GM03348 (cell line): ENCODE results near the gene TTC28.

Experiments
- DNase-seq: peaks from one replicate; pipeline ENCODE4 v3.0.0; 2012; ENCODE audit warnings: low spot score

TTC28 gene

GRCh38 chr22:28001171-28001835 lies 678.3 kb downstream of the TTC28 start:
- DNase-seq: no peak

GRCh38 chr22:28000361-28000760 lies 679.3 kb downstream of the TTC28 start:
- no peak for DNase-seq

DNA sequence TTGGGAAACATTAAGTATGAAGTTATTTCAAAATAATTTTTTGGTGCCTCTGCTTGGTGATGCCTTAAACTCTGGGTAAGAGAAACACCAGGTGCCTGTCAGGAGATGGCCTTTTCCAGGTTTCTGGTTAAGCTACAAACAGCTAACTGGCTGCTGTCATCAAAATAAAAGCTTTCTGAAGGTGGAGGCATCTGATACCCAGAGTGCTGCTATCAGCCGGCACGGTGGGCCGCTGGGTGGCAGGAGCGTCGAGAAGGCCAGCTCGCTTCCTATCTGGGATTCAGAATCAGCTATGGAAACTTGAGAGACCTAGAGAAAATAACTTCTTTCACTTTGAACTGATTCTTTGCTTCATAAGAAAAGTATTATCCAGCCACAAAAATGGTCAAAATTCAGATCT lies 679.8 kb downstream of the TTC28 start:
- no peak for DNase-seq

DNA sequence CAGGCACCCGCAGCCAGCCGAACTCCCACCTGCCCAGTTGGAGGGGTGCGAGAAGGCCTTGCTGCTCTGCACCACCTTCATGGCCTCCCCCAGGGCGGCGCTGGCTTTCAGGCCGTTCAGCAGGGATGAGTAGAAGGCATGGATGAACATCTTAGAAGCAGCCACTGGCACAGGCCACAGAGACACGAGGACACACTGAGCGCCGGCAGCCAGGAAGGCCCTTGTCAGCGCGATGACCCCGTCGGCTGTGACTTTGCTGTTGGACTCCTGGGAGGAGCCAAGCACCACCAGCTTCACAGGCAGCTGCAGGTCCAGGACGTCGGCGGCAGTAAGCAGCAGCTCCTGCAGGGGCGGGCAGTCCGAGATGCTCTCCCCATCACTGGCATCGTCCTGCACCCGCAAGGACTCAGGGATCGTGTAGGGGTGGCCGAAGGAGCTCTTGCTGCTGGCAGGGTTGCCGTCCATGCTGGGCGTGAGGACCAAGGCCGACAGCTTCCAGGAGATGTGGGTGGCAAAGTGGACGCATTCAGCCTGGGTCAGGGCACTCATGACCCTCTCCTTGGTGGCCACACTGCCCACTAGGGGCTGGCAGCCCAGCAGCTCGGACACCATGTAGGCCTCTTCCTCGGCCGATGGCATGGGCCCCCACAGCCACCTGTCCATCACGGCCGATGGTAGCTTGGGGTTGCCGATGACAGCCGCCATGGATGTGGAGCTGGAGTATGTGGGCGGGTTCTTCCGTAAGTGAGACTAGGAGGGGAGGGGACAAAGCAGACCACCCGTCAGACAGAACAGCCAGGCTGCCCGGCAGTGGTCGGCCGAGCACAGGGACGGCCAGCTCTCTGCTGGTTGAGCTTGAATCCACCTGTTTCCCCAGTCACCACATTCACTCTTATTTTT lies 680.9 kb downstream of the TTC28 start:
- no peak for DNase-seq

- no peak for DNase-seq
These were observed 682.1 kb downstream of the TTC28 start for GRCh38 chr22:27997538-27997937.

DNA sequence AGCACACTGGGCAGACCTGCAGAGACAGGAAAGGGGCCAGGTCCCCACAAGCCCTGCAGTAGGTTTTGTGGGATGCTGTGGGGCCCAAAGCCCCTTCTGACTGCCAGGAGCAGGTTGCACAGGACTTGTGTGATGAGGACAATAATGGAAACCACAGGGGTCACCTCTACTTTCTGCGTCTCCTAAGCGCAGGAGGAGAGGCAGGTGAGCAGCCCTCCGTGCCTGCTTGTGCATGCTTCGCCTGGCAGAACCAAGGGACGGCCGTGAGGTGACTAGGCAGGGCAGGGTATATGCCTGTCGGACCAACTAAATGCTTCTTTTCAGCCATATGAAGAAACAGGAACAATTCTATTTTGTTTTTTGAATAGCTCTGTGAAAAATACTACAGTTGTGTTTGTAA lies 682.7 kb downstream of the TTC28 start:
- DNase-seq: no peak

DNA sequence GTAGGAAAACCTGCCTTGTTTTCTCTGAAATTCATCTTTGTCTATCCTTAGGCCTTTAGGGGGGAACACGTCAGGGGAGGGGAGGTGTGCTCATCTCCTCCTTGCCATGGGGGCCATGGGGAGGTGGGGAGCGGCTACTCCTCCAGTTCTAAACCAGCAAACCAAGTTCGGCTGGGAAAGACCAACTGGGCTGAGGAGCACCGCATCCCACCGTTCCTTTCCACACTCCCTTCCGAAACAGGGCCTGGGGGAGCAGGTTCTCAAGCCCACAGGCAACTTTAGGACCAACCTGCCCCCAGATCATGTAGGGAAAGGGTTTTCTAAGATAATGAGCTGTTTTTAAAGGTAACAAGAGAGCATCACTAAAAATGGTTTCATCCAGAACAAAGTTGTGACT lies 683.1 kb downstream of the TTC28 start:
- no peak for DNase-seq

GRCh38 chr22:27995801-27996528 lies 683.7 kb downstream of the TTC28 start:
- no peak for DNase-seq

DNA sequence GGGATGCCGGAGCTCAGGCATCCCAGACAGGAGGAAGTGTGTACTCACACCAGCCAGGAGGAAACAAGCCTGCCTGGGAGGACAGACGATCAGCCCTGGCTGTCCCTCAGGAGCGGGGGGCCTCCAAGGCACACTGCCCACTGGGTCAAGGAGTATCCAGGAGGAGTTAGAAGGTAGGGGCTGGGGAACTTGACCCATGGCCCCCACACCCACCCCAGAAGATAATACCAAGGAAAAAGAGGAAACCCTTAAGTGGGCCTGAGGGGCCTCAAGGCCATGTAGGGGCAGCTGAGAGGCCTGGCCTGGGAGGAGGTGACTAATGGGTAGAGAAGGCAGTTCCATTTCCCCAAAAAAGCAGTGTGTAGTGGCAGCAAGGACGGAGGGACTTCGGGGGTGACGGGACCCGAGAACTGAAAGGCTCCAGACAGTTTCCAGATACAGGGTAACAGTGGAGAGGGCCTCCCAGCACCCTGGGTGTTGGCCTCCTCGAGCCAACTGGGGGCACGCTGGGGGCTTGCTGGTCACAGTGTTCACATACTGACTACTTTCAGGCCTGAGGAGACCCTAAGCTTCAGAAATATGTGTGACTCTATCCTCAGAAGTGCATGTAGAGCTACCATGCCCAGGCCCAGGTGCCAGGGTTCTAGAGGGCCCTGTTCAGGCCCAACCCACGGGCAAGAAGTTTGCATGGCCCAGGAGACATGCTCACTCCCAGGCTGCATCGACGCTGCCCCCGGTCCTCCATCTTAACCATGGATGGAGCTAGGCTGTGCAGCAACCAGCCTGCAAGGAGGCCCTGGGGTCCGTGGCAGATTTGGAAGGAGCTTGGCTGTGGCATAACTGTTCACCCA lies 684.9 kb downstream of the TTC28 start:
- DNase-seq: no peak

GRCh38 chr22:27993774-27994350 lies 685.8 kb downstream of the TTC28 start:
- DNase-seq: no peak

DNA sequence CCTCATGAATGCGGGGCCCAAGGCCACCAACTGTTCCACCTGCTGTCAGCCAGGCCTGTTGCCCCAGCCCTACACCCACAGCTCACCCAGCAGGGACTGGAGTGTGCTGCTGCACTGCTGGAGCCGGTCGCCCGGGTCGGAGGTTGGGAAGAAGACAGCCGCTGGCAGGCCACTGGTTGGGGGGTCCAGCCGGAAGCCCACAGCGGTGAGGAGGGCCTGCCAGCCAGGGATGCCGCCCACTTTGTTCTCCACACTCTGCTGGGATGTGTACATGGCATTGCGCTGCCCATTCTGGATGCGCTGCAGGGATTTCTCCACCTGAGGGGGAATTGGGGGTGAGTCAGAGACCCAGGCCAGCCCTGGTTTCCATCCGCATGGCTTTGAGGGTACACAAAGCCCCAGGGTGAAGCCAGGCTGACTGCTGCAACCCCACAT lies 686.4 kb downstream of the TTC28 start:
- no peak for DNase-seq

DNA sequence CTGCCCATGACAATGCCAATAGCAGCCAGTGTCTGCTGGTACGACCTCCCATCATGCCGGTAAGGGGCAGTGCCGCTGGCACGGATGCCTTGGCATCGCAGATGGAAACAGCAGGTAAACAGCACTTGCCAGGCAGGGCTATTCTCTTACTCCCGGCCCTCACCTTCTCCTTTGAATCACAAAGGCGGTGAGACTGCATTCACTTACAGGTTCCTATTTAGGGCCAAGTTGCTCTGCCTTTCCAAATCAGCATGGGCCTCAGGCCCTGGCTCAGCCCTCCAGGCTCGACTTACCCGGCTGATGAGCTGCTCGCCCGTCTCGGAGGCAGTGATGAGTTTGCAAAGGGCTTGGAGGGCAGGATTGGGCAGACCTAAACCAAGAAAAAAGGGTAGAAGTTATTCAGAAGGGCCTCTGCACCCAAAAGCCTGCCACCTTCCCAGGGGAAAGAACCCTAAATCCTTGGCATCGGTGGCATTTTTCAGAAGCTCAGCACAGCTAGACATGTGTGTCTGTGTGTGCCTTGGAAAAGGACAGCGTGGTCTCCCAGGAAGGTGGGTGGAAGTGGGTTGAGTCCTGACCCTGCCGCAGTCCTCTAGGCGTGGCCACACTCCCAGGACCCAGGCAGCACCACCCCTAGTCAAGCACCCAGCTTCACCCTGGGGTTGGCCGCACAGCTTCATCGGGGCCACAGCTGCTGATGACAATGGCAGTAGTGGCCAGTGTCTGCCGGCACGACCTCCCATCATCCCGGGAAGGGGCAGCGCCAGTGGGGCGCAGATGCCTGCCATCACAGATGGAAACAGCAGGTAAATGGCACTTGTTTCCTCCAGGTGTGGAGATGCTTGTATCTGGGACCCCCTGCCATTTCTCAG lies 687.1 kb downstream of the TTC28 start:
- DNase-seq: no peak

GRCh38 chr22:27991586-27992293 lies 687.9 kb downstream of the TTC28 start:
- no peak for DNase-seq

DNA sequence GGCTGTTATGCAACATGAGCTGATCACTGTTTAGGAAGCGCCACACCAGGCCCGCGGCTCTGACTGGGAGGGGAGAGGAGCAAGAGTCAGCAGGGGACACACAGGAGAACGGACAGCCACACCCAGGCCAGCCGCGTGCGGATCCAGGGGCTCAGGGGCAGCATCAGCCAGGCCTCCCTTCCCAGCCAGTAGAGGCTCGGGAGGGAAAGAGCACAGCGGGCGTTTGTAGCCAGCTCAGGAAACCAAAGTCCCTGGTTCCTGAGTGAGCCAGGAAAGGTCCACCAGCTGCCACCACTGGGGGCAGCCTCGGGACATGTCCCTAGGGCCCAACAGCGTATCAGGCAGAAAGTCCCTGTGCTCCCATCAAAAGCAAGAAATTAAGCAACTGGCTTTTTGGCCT lies 688.8 kb downstream of the TTC28 start:
- DNase-seq: no peak

GRCh38 chr22:27990451-27990840 lies 689.2 kb downstream of the TTC28 start:
- no peak for DNase-seq

DNA sequence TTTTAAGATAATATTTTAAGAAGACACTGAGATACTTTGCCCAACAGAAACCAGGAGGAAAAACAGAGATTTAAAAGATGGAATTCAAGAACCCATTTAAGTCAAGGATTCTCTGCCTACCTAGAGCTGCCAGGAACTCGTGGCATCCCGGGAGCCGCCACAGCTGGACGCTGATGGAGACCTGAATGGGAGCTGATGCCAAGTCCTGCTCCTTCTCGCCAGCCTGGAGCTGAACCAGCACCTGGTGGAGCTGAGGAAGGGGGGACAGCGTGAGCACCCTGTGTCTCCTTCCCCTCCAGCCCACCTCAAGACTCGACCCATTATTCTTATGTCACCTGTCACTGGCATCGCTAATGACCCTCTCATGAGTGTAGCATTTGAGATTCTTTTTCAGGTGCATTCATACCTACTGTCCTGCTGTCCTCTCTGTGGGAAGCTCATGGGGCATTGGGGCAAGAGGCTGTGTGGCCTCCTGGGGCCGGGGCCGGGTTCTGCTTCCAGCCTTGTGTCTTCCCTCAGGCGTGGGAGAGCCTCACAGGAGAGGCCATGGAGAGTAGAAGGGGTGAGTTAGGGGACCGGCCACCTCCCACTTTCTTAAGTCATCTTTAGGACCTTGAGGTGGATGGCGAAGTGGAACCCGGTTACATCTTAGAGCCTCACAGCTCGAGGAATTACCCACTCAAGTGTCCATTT lies 689.7 kb downstream of the TTC28 start:
- DNase-seq: no peak

GRCh38 chr22:27988704-27989103 lies 690.9 kb downstream of the TTC28 start:
- no peak for DNase-seq

- DNase-seq: no peak
These were observed 692.1 kb downstream of the TTC28 start for GRCh38 chr22:27987557-27987956.

DNA sequence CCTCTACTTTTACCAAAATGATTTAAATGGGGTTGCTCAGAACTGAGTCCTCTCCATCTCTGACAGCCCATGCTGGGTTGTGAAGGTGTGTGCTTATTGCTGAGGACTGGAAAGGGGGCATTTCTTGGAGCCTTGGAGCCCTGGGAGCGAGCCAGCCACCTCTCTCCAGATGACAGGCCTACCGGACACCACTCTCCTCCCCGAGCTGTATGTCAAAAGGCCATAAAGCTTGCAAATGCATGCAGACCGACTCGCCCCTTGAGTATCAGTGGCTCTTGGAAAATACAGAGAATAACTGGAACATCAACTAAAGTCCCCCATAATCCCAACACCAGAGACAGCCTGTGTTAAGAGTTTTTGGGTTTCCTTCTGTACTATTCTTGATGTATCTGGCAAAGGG lies 692.7 kb downstream of the TTC28 start:
- DNase-seq: no peak
